ENCODE measurements around the gene IL16. TPM values are rescaled to one million over a fixed set of nuclear protein-coding genes. Genes with fewer than 3 reads are reported as not detected.

Gene IL16
- total RNA-seq, 1 experiment from 2014 or later, result not detected

DNA sequence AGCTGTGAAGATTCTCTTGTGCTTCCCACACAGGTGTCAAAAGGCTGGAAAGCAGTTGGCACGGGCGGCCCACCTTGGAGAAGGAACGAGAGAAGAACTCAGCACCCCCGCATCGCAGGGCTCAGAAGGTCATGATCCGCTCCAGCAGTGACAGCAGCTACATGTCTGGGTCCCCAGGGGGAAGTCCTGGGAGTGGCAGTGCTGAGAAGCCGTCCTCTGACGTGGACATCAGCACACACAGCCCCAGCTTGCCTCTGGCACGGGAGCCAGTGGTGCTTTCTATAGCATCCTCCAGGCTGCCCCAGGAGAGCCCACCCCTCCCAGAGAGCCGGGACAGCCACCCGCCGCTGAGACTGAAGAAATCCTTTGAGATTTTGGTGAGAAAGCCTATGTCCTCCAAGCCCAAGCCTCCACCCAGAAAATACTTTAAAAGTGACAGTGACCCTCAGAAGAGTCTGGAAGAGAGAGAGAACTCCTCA lies 95.9 kb downstream of the IL16 start:
- no peaks in the 10 kb centered on the region for H3K9me3 Mint-ChIP-seq (ENCODE audit: low read depth, unreplicated experiment)
- H3K4me3 Mint-ChIP-seq (ENCODE audit: low read depth, unreplicated experiment), result no peak overlapping the region
- no peaks in the 10 kb centered on the region for H3K36me3 Mint-ChIP-seq (ENCODE audit: insufficient read depth, unreplicated experiment)
- intact Hi-C loops (cut with micrococcal nuclease; ENCODE audit: unreplicated experiment), result no loop called here
- TF ChIP-seq, protein P1, sequence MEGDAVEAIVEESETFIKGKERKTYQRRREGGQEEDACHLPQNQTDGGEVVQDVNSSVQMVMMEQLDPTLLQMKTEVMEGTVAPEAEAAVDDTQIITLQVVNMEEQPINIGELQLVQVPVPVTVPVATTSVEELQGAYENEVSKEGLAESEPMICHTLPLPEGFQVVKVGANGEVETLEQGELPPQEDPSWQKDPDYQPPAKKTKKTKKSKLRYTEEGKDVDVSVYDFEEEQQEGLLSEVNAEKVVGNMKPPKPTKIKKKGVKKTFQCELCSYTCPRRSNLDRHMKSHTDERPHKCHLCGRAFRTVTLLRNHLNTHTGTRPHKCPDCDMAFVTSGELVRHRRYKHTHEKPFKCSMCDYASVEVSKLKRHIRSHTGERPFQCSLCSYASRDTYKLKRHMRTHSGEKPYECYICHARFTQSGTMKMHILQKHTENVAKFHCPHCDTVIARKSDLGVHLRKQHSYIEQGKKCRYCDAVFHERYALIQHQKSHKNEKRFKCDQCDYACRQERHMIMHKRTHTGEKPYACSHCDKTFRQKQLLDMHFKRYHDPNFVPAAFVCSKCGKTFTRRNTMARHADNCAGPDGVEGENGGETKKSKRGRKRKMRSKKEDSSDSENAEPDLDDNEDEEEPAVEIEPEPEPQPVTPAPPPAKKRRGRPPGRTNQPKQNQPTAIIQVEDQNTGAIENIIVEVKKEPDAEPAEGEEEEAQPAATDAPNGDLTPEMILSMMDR (IDR thresholded peaks at IDR 0.05; ENCODE audit: unreplicated experiment), result no peak
- H3K27ac Mint-ChIP-seq (ENCODE audit: unreplicated experiment), result no peak overlapping the region
- CTCF ChIA-PET, result interaction anchor here (1.0 to 1.1 kb wide), 2 partner anchors 17 to 26 kb away, joined by 3 read pairs; no protein-coding TSS in a partner anchor
- BruUV-seq (replicated peaks), result no TSS peak
- DNase-seq, result no peak
- H3K4me1 Mint-ChIP-seq (ENCODE audit: low read depth, unreplicated experiment), result peaks cover 7% of the 10 kb centered on the region
- peaks cover 89% of the 10 kb centered on the region for H3K27me3 Mint-ChIP-seq (ENCODE audit: unreplicated experiment)

DNA sequence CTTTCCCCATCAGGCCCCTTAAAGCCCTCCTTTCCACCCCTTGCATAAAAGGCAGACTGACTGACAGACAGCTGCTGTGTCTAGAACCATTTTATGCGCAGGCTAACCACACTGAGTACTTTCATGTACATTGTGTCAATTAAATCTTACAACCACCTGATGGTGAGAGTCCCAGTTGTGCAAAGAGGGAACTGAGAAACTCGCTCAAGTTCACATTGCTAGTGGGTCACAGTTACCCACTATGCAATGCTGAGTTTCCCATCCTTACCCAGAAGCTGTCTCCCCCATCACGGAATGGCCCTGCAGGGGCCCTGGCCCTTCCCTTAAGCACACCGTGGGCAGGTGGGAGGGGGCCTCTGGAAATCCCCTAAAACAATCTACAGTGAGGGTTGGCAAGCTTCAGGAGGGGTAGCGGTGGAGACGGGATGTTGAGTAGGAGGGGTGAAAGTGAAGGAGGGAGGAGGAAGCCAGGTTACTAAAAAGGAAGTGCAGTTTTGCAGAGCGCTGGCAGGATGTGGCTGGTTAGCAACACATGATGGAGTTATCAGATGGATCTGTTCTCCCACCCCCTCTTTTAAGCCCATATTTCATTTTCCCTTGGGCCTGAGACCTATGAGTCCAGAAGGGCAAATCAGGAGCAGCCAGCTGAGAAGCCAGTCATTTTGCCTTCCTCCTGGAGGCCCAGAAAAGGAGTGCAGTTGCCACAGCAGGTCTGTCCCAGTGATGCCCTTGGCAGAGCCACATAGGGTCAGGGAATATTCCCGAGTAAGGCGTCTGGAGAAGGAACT lies 97.2 kb downstream of the IL16 start:
- no peaks in the 10 kb centered on the region for H3K36me3 Mint-ChIP-seq (ENCODE audit: insufficient read depth, unreplicated experiment)
- TF ChIP-seq, protein P1 (IDR thresholded peaks at IDR 0.05; ENCODE audit: unreplicated experiment), result no peak
- DNase-seq, result no peak
- no peak overlapping the region for H3K27ac Mint-ChIP-seq (ENCODE audit: unreplicated experiment)
- peaks cover 10% of the 10 kb centered on the region for H3K4me1 Mint-ChIP-seq (ENCODE audit: low read depth, unreplicated experiment)
- H3K9me3 Mint-ChIP-seq (ENCODE audit: low read depth, unreplicated experiment), result no peaks in the 10 kb centered on the region
- intact Hi-C loops (cut with micrococcal nuclease; ENCODE audit: unreplicated experiment), result no loop called here
- H3K4me3 Mint-ChIP-seq (ENCODE audit: low read depth, unreplicated experiment), result no peak overlapping the region
- CTCF ChIA-PET, result no interaction called here
- BruUV-seq (replicated peaks), result no TSS peak
- peaks cover 81% of the 10 kb centered on the region for H3K27me3 Mint-ChIP-seq (ENCODE audit: unreplicated experiment)

DNA sequence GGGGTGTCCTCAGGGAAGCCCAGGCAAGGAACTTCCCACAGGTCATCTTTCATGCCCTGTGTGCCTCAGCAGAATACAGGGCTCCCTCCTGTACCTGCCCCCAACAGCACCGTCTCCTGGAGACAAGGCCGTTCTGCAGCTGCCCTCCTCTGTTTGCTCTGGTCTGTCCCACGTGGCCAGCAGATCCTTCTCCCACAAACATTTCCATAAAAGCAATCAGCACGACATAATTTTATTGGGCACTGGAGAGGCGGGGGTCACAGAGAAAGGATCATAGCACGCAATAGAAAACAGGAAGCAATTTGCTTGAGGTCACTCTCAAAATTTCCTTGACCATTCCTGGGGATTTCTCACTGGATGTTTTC lies 97.8 kb downstream of the IL16 start:
- no peaks in the 10 kb centered on the region for H3K36me3 Mint-ChIP-seq (ENCODE audit: insufficient read depth, unreplicated experiment)
- BruUV-seq (replicated peaks), result no TSS peak
- TF ChIP-seq, protein P1 (IDR thresholded peaks at IDR 0.05; ENCODE audit: unreplicated experiment), result no peak
- H3K27ac Mint-ChIP-seq (ENCODE audit: unreplicated experiment), result no peak overlapping the region
- no peak overlapping the region for H3K4me3 Mint-ChIP-seq (ENCODE audit: low read depth, unreplicated experiment)
- H3K9me3 Mint-ChIP-seq (ENCODE audit: low read depth, unreplicated experiment), result no peaks in the 10 kb centered on the region
- peaks cover 10% of the 10 kb centered on the region for H3K4me1 Mint-ChIP-seq (ENCODE audit: low read depth, unreplicated experiment)
- H3K27me3 Mint-ChIP-seq (ENCODE audit: unreplicated experiment), result peaks cover 76% of the 10 kb centered on the region
- no peak for DNase-seq
- intact Hi-C loops (cut with micrococcal nuclease; ENCODE audit: unreplicated experiment), result no loop called here
- CTCF ChIA-PET, result no interaction called here

DNA sequence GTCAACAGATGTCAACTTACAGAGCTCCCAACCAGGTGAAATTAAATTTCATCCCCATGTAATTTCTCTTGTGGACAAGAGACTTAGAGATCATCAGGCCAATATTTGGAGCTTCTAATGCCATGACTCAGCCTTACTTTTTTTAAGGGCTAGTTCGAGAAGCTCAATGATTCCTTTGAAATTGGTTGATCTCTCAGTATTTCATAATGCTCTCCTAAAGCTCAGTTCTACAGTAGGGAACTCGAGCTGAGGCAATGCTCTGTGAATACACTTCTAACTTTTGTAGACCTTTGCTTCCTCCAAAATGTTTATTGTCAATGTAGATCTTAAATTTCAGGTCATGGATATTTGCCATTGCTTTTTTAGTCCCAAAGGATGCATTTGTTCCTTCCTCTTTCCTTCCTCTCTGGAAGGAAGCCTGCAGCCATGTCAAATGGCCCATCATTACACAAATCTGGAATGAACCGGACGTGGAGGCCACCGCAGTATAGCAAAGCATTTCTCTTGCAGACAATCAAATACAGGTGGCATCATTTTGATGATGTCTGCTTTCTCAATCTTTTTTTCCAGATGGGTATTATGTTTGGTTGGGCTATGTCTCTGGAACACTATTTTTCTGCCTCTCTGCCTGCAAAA lies 98.9 kb downstream of the IL16 start:
- intact Hi-C loops (cut with micrococcal nuclease; ENCODE audit: unreplicated experiment), result no loop called here
- DNase-seq, result no peak
- no TSS peak for BruUV-seq (replicated peaks)
- Mint-ChIP-seq H3K9me3 (ENCODE audit: low read depth, unreplicated experiment) (no peaks in the 10 kb centered on the region), H3K4me1 (ENCODE audit: low read depth, unreplicated experiment) (peaks cover 10% of the 10 kb centered on the region), H3K4me3 (ENCODE audit: low read depth, unreplicated experiment) (no peak overlapping the region), H3K27ac (ENCODE audit: unreplicated experiment) (peak overlapping the region; percentile 40), H3K36me3 (ENCODE audit: insufficient read depth, unreplicated experiment) (no peaks in the 10 kb centered on the region), H3K27me3 (ENCODE audit: unreplicated experiment) (peaks cover 76% of the 10 kb centered on the region)
- TF ChIP-seq, protein P1 (IDR thresholded peaks at IDR 0.05; ENCODE audit: unreplicated experiment), result no peak
- CTCF ChIA-PET, result interaction anchor here (1.0 kb wide), 1 partner anchor 29 kb away, joined by 3 read pairs; no protein-coding TSS in a partner anchor
